ENCODE results near the gene CNTNAP5.

Gene CNTNAP5

GRCh38 chr2:124162256-124162655, 137.2 kb downstream of the CNTNAP5 start:
- no peak for DNase-seq (ENCODE audit: low read depth, low spot score)
- no peak for TF ChIP-seq CTCF (IDR thresholded peaks at IDR 0.05; ENCODE audit: insufficient read depth, low read length, missing control alignments)
- H3K4me3 ChIP-seq (ENCODE audit: low read depth, low read length) = no peak overlapping the region
- CTCF ChIA-PET = no interaction called here
- POLR2A ChIA-PET = no interaction called here

GRCh38 chr2:124163840-124164239, 138.8 kb downstream of the CNTNAP5 start:
- no peak for TF ChIP-seq CTCF (IDR thresholded peaks at IDR 0.05; ENCODE audit: insufficient read depth, low read length, missing control alignments)
- ChIA-PET POLR2A (no interaction called here), CTCF (no interaction called here)
- DNase-seq (ENCODE audit: low read depth, low spot score) = no peak
- H3K4me3 ChIP-seq (ENCODE audit: low read depth, low read length) = no peak overlapping the region

GRCh38 chr2:124165698-124166097, 140.6 kb downstream of the CNTNAP5 start:
- ChIA-PET POLR2A (no interaction called here), CTCF (no interaction called here)
- no peak for TF ChIP-seq CTCF (IDR thresholded peaks at IDR 0.05; ENCODE audit: insufficient read depth, low read length, missing control alignments)
- no peak overlapping the region for H3K4me3 ChIP-seq (ENCODE audit: low read depth, low read length)
- DNase-seq (ENCODE audit: low read depth, low spot score) = no peak

GRCh38 chr2:124171472-124172063, 146.5 kb downstream of the CNTNAP5 start:
- POLR2A ChIA-PET = no interaction called here
- DNase-seq (ENCODE audit: low read depth, low spot score) = no peak
- CTCF ChIA-PET = no interaction called here
- no peak overlapping the region for H3K4me3 ChIP-seq (ENCODE audit: low read depth, low read length)
- TF ChIP-seq CTCF (IDR thresholded peaks at IDR 0.05; ENCODE audit: insufficient read depth, low read length, missing control alignments) = no peak

- no peak for DNase-seq (ENCODE audit: low read depth, low spot score)
- POLR2A ChIA-PET = no interaction called here
- H3K4me3 ChIP-seq (ENCODE audit: low read depth, low read length) = no peak overlapping the region
- no peak for TF ChIP-seq CTCF (IDR thresholded peaks at IDR 0.05; ENCODE audit: insufficient read depth, low read length, missing control alignments)
- CTCF ChIA-PET = no interaction called here
Observed at GRCh38 chr2:124178719-124179118, 153.6 kb downstream of the CNTNAP5 start.

- no peak for DNase-seq (ENCODE audit: low read depth, low spot score)
- no peak overlapping the region for H3K4me3 ChIP-seq (ENCODE audit: low read depth, low read length)
- CTCF ChIA-PET = no interaction called here
- TF ChIP-seq CTCF (IDR thresholded peaks at IDR 0.05; ENCODE audit: insufficient read depth, low read length, missing control alignments) = no peak
- POLR2A ChIA-PET = no interaction called here
Observed at GRCh38 chr2:124180635-124181034, 155.5 kb downstream of the CNTNAP5 start.
